K562 (cell line): ENCODE measurements around the gene KRT26. TPM values are rescaled to one million over a fixed set of nuclear protein-coding genes. Genes with fewer than 3 reads are reported as not detected.

Source experiments
- CBFB ChIP-seq: sonication (generic); formaldehyde crosslinking; IDR thresholded peaks from 2 replicates; pipeline ENCODE4 v1.4.0; 2020; ENCODE audit warnings: mild to moderate bottlenecking, missing genetic modification reagents
- CBX2 ChIP-seq: fragments of 200-600 bp; sonication (generic); IDR thresholded peaks from one replicate; pipeline ENCODE4 v1.6.1; 2012; ENCODE audit warnings: mild to moderate bottlenecking, low read length, inconsistent platforms; ENCODE audit not compliant: insufficient read depth, poor library complexity, severe bottlenecking
- EP300 ChIP-seq: IDR thresholded peaks from 2 replicates; pipeline ENCODE4 v1.6.1; 2012; ENCODE audit warnings: low read length, improper control_type of control experiment
- ETV5 ChIP-seq: sonication (generic); formaldehyde crosslinking; IDR thresholded peaks from 2 replicates; pipeline ENCODE4 v1.4.0; 2020; ENCODE audit warnings: low read depth, mild to moderate bottlenecking, missing genetic modification reagents
- HMG20B ChIP-seq: fragments of 250-450 bp; sonication (Bioruptor Pico); IDR thresholded peaks from 2 replicates; pipeline ENCODE4 v1.5.0; 2021; ENCODE audit warnings: mild to moderate bottlenecking
- MTA2 ChIP-seq: fragments of 450-650 bp; IDR thresholded peaks from 2 replicates; pipeline ENCODE4 v1.6.1; 2016; ENCODE audit warnings: low read depth
- NONO ChIP-seq, 2 experiments: fragments of 200-400 bp in 1 of 2; fragments of 450-650 bp in 1 of 2; formaldehyde crosslinking in 1 of 2; IDR thresholded peaks; 2 replicates each; pipeline ENCODE4 v1.6.1; 2017; ENCODE audit warnings: low read depth in 2 of 2, mild to moderate bottlenecking in 2 of 2, moderate library complexity in 2 of 2, low read length in 1 of 2
- POLR2A ChIP-seq: fragments of 450-650 bp; conservative IDR thresholded peaks from 2 replicates; pipeline ENCODE4 v1.6.1; 2016
- POLR3G ChIP-seq: IDR thresholded peaks from 2 replicates; pipeline ENCODE4 v1.6.1; 2011; ENCODE audit not compliant: insufficient read length, insufficient replicate concordance; ENCODE audit errors: extremely low read depth
- PTRF ChIP-seq: fragments of 450-650 bp; IDR thresholded peaks from 2 replicates; pipeline ENCODE4 v1.6.1; 2016; ENCODE audit warnings: mild to moderate bottlenecking, missing genetic modification characterization, missing compliant biosample characterization
- PYGO2 ChIP-seq: fragments of 450-650 bp; IDR thresholded peaks from 2 replicates; pipeline ENCODE4 v1.6.1; 2016; ENCODE audit warnings: mild to moderate bottlenecking, missing genetic modification characterization, moderate library complexity, missing compliant biosample characterization
- TAF9B ChIP-seq: fragments of 450-650 bp; IDR thresholded peaks from 2 replicates; pipeline ENCODE4 v1.6.1; 2018; ENCODE audit warnings: mild to moderate bottlenecking; ENCODE audit not compliant: partially characterized antibody
- TGIF2 ChIP-seq: sonication (generic); formaldehyde crosslinking; IDR thresholded peaks from 2 replicates; pipeline ENCODE4 v1.8.1; 2022; ENCODE audit warnings: mild to moderate bottlenecking, missing genetic modification reagents, moderate library complexity
- ZFP36 ChIP-seq: fragments of 150-350 bp; IDR thresholded peaks from 2 replicates; pipeline ENCODE4 v1.6.1; 2018; ENCODE audit warnings: low read length, low read depth; ENCODE audit not compliant: partially characterized antibody
- ZNF239 ChIP-seq: fragments of 250-450 bp; sonication (Bioruptor Pico); IDR thresholded peaks from 2 replicates; pipeline ENCODE4 v1.4.0; 2020; ENCODE audit warnings: mild to moderate bottlenecking
- ZNF785 ChIP-seq: fragments of 250-450 bp; sonication (Bioruptor Pico); IDR thresholded peaks from 2 replicates; pipeline ENCODE4 v1.4.0; 2020; ENCODE audit warnings: mild to moderate bottlenecking
- polyA plus RNA-seq, 8 experiments: library from polyadenylated mRNA; depleted of rRNA in 4 of 8; stranded (reverse) in 5 of 8; unstranded in 3 of 8; fragments of >200 nt; fragmentation: Nextera tagmentation in 2 of 8; fragmentation: Illumina TruSeq in 1 of 8; extraction: Ambion mirVana in 2 of 8; extraction: Trizol in 1 of 8; gene quantifications; 2 replicates each; pipeline versions ENCODE4 v1.2.1 to v1.2.3, GENCODE V29; 2011 to 2014; ENCODE audit warnings: inconsistent platforms in 1 of 8, missing spikeins in 1 of 8
- total RNA-seq, 7 experiments: library from RNA; depleted of rRNA in 6 of 7; stranded (reverse); fragments of >200 nt in 6 of 7; fragmentation: Illumina TruSeq in 2 of 7; extraction: Trizol in 2 of 7; gene quantifications; 2 replicates each; pipeline versions ENCODE4 v1.2.1 to v1.2.3, GENCODE V29; 2011 to 2021; ENCODE audit warnings: low replicate concordance in 1 of 7
- TF ChIP-seq, protein P1 (sequence below), 3 experiments: fragments of 200-800 bp in 1 of 3; fragments of 250-450 bp in 1 of 3; fragments of 450-650 bp in 1 of 3; sonication (Bioruptor Pico) in 1 of 3; sonication (Bioruptor generic) in 1 of 3; formaldehyde crosslinking in 1 of 3; IDR thresholded peaks; 2 replicates each; pipeline versions ENCODE4 v1.6.1 to v1.8.0; 2016 to 2022; ENCODE audit warnings: mild to moderate bottlenecking in 2 of 3, missing genetic modification characterization in 2 of 3, missing compliant biosample characterization in 1 of 3, moderate library complexity in 1 of 3
- TF ChIP-seq, protein P2 (sequence below): fragments of 450-650 bp; IDR thresholded peaks from 2 replicates; pipeline ENCODE4 v1.6.1; 2016; ENCODE audit warnings: antibody characterized with exemption
- TF ChIP-seq, protein P3 (sequence below): fragments of 250-450 bp; sonication (Bioruptor Pico); IDR thresholded peaks from 2 replicates; pipeline ENCODE4 v1.9.0; 2021; ENCODE audit warnings: mild to moderate bottlenecking

Gene KRT26
- total and polyA plus RNA-seq, 9 of the 15 experiments (the other 6 are each of a cell fraction or from before 2014, with no cell fraction given) = not detected

DNA sequence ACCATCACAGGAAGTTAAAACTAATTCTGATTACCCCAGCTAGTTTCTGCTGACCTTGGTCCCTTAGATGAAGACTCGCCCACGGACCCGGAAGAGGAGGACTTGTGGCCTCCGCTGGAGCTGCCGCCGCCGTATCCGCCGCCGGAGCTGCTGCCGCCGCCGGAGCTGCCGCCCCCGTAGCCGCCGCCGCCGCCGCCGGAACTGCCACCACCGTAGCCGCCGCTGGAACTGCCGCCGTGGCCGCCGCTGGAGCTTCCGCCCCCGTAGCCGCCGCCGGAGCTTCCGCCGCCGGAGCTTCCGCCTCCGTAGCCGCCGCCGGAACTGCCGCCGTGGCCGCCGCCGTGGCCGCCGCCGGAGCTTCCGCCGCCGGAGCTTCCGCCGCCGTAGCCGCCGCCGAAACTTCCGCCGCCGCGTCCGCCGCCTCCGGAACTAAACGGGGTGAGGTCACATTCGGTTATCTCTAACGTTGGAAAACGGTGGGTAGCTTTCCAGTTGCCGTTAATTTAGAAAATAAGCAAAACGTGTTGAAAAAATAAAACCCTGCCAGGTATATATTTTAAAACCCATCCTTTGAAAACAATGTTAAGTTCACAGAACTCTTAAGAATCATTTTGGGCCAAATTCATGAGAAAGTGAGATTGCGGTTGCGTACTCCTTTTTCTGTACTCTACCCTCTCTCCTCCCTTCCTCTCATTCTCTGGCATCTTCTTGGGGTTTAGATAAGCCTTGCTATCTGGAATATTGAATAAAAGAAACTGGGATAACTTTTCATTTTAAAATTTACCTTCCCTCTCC, 46.9 kb upstream of the KRT26 start (continued):
- TF ChIP-seq, protein P1, sequence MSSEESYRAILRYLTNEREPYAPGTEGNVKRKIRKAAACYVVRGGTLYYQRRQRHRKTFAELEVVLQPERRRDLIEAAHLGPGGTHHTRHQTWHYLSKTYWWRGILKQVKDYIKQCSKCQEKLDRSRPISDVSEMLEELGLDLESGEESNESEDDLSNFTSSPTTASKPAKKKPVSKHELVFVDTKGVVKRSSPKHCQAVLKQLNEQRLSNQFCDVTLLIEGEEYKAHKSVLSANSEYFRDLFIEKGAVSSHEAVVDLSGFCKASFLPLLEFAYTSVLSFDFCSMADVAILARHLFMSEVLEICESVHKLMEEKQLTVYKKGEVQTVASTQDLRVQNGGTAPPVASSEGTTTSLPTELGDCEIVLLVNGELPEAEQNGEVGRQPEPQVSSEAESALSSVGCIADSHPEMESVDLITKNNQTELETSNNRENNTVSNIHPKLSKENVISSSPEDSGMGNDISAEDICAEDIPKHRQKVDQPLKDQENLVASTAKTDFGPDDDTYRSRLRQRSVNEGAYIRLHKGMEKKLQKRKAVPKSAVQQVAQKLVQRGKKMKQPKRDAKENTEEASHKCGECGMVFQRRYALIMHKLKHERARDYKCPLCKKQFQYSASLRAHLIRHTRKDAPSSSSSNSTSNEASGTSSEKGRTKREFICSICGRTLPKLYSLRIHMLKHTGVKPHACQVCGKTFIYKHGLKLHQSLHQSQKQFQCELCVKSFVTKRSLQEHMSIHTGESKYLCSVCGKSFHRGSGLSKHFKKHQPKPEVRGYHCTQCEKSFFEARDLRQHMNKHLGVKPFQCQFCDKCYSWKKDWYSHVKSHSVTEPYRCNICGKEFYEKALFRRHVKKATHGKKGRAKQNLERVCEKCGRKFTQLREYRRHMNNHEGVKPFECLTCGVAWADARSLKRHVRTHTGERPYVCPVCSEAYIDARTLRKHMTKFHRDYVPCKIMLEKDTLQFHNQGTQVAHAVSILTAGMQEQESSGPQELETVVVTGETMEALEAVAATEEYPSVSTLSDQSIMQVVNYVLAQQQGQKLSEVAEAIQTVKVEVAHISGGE (CRISPR knock-in tag; IDR thresholded peaks at IDR 0.05) = peak in 2 of 3 experiments; percentile 76 to 95; a peak in 4 of 6 replicates
- TF ChIP-seq ETV5 (CRISPR knock-in tag) (peak; percentile 40; the same call in 1 of the 2 replicates), ZNF239 (CRISPR knock-in tag) (peak; percentile 37; the same call in 1 of the 2 replicates), POLR3G (no peak), MTA2 (no peak), CBFB (CRISPR knock-in tag) (no peak), PTRF (tag) (0 out of 2 replicates have a peak, but pooled peaks have one; percentile 48), ZFP36 (no peak), TGIF2 (CRISPR knock-in tag) (no peak), ZNF785 (CRISPR knock-in tag) (no peak), POLR2A (peak; percentile 85), CBX2 (no peak), PYGO2 (tag) (no peak), HMG20B (CRISPR knock-in tag) (no peak), TAF9B (peak; percentile 70), EP300 (peak; percentile 39), NONO (IDR thresholded peaks at IDR 0.05; ENCODE audit: low read depth in 2 of 2, low read length in 1 of 2) (peak in 1 of 2 experiments; percentile 82; a peak in 2 of 4 replicates)
- TF ChIP-seq, protein P2, sequence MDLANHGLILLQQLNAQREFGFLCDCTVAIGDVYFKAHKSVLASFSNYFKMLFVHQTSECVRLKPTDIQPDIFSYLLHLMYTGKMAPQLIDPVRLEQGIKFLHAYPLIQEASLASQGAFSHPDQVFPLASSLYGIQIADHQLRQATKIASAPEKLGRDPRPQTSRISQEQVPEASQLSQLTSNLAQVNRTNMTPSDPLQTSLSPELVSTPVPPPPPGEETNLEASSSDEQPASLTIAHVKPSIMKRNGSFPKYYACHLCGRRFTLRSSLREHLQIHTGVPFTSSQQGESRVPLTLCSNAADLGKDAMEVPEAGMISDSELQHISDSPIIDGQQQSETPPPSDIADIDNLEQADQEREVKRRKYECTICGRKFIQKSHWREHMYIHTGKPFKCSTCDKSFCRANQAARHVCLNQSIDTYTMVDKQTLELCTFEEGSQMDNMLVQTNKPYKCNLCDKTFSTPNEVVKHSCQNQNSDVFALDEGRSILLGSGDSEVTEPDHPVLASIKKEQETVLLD = peak; percentile 34; the same call in 1 of the 2 replicates
- TF ChIP-seq, protein P3, sequence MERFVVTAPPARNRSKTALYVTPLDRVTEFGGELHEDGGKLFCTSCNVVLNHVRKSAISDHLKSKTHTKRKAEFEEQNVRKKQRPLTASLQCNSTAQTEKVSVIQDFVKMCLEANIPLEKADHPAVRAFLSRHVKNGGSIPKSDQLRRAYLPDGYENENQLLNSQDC = peak; percentile 96
